Neural cell (in vitro differentiated cells): Measurements from ENCODE around the gene CAPZA2. TPM values are rescaled to one million over a fixed set of nuclear protein-coding genes. Genes with fewer than 3 reads are reported as not detected.

Source experiments
- H2AFZ ChIP-seq: fragments of 200-600, 300-800 bp; sonication (generic), shearing (Covaris generic); 2 replicates; pipeline ENCODE4 v1.6.0; 2014; ENCODE audit warnings: low read depth, mild to moderate bottlenecking, antibody characterized with exemption, low read length, moderate library complexity
- H3F3A ChIP-seq: fragments of 200-600 bp; shearing (Covaris generic); 2 replicates; pipeline ENCODE4 v1.6.1; 2016; ENCODE audit warnings: mild to moderate bottlenecking, moderate library complexity, mixed read lengths, antibody characterized with exemption, low read length; ENCODE audit not compliant: insufficient read depth, poor library complexity, severe bottlenecking
- H3K27ac ChIP-seq: fragments of 200-600, 300-800 bp; sonication (generic), shearing (Covaris generic); 2 replicates; pipeline ENCODE4 v1.5.1; 2014; ENCODE audit warnings: mild to moderate bottlenecking, low read length, moderate library complexity
- H3K27me3 ChIP-seq: fragments of 300-800, 200-600 bp; sonication (generic), shearing (Covaris generic); 2 replicates; pipeline ENCODE4 v1.6.0; 2014; ENCODE audit warnings: mild to moderate bottlenecking, low read depth, low read length, moderate library complexity; ENCODE audit not compliant: insufficient read depth
- H3K36me3 ChIP-seq: fragments of 300-800, 200-600 bp; sonication (generic), shearing (Covaris generic); 2 replicates; pipeline ENCODE4 v1.5.1; 2014; ENCODE audit warnings: mild to moderate bottlenecking, antibody characterized with exemption, low read length, moderate library complexity; ENCODE audit not compliant: insufficient read depth
- H3K4me2 ChIP-seq: fragments of 300-800, 200-600 bp; sonication (generic), shearing (Covaris generic); 2 replicates; pipeline ENCODE4 v1.6.0; 2014; ENCODE audit warnings: mild to moderate bottlenecking, low read length
- H3K4me3 ChIP-seq: fragments of 300-800, 200-600 bp; sonication (generic), shearing (Covaris generic); 2 replicates; pipeline ENCODE4 v1.5.1; 2014; ENCODE audit warnings: mild to moderate bottlenecking, low read length, moderate library complexity
- H3K79me2 ChIP-seq: fragments of 200-600 bp; shearing (Covaris generic); replicated peaks from 2 replicates; pipeline ENCODE4 v1.6.0; 2014; ENCODE audit warnings: mild to moderate bottlenecking, low read length, moderate library complexity; ENCODE audit not compliant: insufficient read depth
- H3K9ac ChIP-seq: fragments of 300-800, 200-600 bp; sonication (generic), shearing (Covaris generic); 2 replicates; pipeline ENCODE4 v1.6.1; 2016; ENCODE audit warnings: mild to moderate bottlenecking, low read length, mixed read lengths
- H3K9me2 ChIP-seq: fragments of 200-600 bp; shearing (Covaris generic); 2 replicates; pipeline ENCODE4 v1.6.1; 2016; ENCODE audit warnings: mild to moderate bottlenecking, low read length, mixed read lengths; ENCODE audit not compliant: insufficient read depth
- H3K9me3 ChIP-seq: fragments of 200-600, 300-800 bp; sonication (generic), shearing (Covaris generic); 2 replicates; pipeline ENCODE4 v1.6.1; 2016; ENCODE audit warnings: mild to moderate bottlenecking, mixed run types, low read length, moderate library complexity, mixed read lengths
- H4K20me1 ChIP-seq: fragments of 200-600 bp; shearing (Covaris generic); 2 replicates; pipeline ENCODE4 v1.6.1; 2016; ENCODE audit warnings: mild to moderate bottlenecking, mixed run types; ENCODE audit not compliant: insufficient read depth
- CTCF ChIP-seq: fragments of 450-650 bp; IDR thresholded peaks from 2 replicates; pipeline ENCODE4 v1.5.1; 2014; ENCODE audit warnings: antibody characterized with exemption, mild to moderate bottlenecking, moderate library complexity; ENCODE audit not compliant: poor library complexity, severe bottlenecking
- EP300 ChIP-seq: fragments of 450-650 bp; conservative IDR thresholded peaks from 2 replicates; pipeline ENCODE4 v1.6.1; 2014; ENCODE audit warnings: antibody characterized with exemption, mild to moderate bottlenecking, moderate library complexity; ENCODE audit not compliant: poor library complexity, severe bottlenecking
- EZH2 ChIP-seq: fragments of 200-600, 300-800 bp; shearing (Covaris generic), sonication (generic); IDR thresholded peaks from 2 replicates; pipeline ENCODE4 v1.6.1; 2014; ENCODE audit warnings: antibody characterized with exemption, low read length, borderline replicate concordance, mild to moderate bottlenecking; ENCODE audit not compliant: insufficient read depth, poor library complexity, severe bottlenecking
- MXI1 ChIP-seq: fragments of 450-650 bp; conservative IDR thresholded peaks from 2 replicates; pipeline ENCODE4 v1.6.1; 2014; ENCODE audit warnings: antibody characterized with exemption, mild to moderate bottlenecking; ENCODE audit not compliant: poor library complexity, severe bottlenecking
- POLR2AphosphoS5 ChIP-seq: IDR thresholded peaks from 2 replicates; pipeline ENCODE4 v1.6.1; 2012
- RAD21 ChIP-seq: fragments of 450-650 bp; conservative IDR thresholded peaks from 2 replicates; pipeline ENCODE4 v1.6.1; 2014; ENCODE audit warnings: antibody characterized with exemption, mild to moderate bottlenecking, moderate library complexity
- REST ChIP-seq: IDR thresholded peaks from 2 replicates; pipeline ENCODE4 v1.6.1; 2012; ENCODE audit warnings: borderline replicate concordance
- SMC3 ChIP-seq: fragments of 450-650 bp; conservative IDR thresholded peaks from 2 replicates; pipeline ENCODE4 v1.6.1; 2014; ENCODE audit warnings: antibody characterized with exemption, mild to moderate bottlenecking, moderate library complexity; ENCODE audit not compliant: poor library complexity
- TAF1 ChIP-seq: IDR thresholded peaks from 2 replicates; pipeline ENCODE4 v1.6.1; 2012; ENCODE audit warnings: low read depth
- polyA plus RNA-seq: library from polyadenylated mRNA; depleted of rRNA; stranded (reverse); fragments of >200 nt; gene quantifications from 2 replicates; pipeline ENCODE4 v1.2.3, GENCODE V29; 2014

CAPZA2 gene
- polyA plus RNA-seq, 1 donor from 2014 or later, result 191 TPM

- Histone ChIP-seq H2AFZ (no peak overlapping the region), H3F3A (peaks cover 10% of the 10 kb centered on the region), H3K27me3 (no peaks in the 10 kb centered on the region), H3K9me2 (no peaks in the 10 kb centered on the region), H3K4me3 (no peak overlapping the region), H3K9ac (no peak overlapping the region), H3K36me3 (no peaks in the 10 kb centered on the region), H3K9me3 (no peaks in the 10 kb centered on the region), H3K4me2 (no peak overlapping the region), H3K79me2 (no peaks in the 10 kb centered on the region), H3K27ac (no peak overlapping the region), H4K20me1 (no peaks in the 10 kb centered on the region)
- TF ChIP-seq TAF1 (no peak), REST (no peak), SMC3 (no peak), EZH2 (no peak), POLR2AphosphoS5 (no peak), EP300 (no peak), CTCF (no peak), MXI1 (no peak), RAD21 (no peak)
Measured at GRCh38 chr7:116951366-116952292, 89.2 kb downstream of the CAPZA2 start.

GRCh38 chr7:116952635-116953371 lies 90.4 kb downstream of the CAPZA2 start:
- no peaks in the 10 kb centered on the region for H3K9me2 ChIP-seq
- no peaks in the 10 kb centered on the region for H4K20me1 ChIP-seq
- H3K9ac ChIP-seq, result peak overlapping the region; percentile 33
- no peak for TF ChIP-seq EZH2
- no peak for TF ChIP-seq TAF1
- TF ChIP-seq MXI1, result no peak
- TF ChIP-seq REST, result no peak
- TF ChIP-seq POLR2AphosphoS5, result no peak
- TF ChIP-seq SMC3, result no peak
- no peak for TF ChIP-seq RAD21
- no peaks in the 10 kb centered on the region for H3K27me3 ChIP-seq
- no peaks in the 10 kb centered on the region for H3K79me2 ChIP-seq
- H3K9me3 ChIP-seq, result no peaks in the 10 kb centered on the region
- H2AFZ ChIP-seq, result peak overlapping the region; percentile 25
- H3K4me2 ChIP-seq, result peak overlapping the region; percentile 68
- H3K36me3 ChIP-seq, result no peaks in the 10 kb centered on the region
- H3K27ac ChIP-seq, result no peak overlapping the region
- H3K4me3 ChIP-seq, result peak overlapping the region; percentile 70
- H3F3A ChIP-seq, result peaks cover 10% of the 10 kb centered on the region
